Duodenal mucosa (tissue), 2 donors: Measurements from ENCODE around the gene HMCN2.
"Not testable (repeated sequence)": the region's sequence is repeated elsewhere in the genome, so short reads cannot be mapped to it uniquely, and the experiment has no call there.

Source experiments
- H3K27ac ChIP-seq: one replicate; pipeline ENCODE4 v1.7.0; 2013; ENCODE audit warnings: low read depth, low read length
- H3K27me3 ChIP-seq, 2 donors: one replicate each; pipeline ENCODE4 v1.7.0; 2013; ENCODE audit warnings: low read length in 2 of 2, control low read depth in 1 of 2; ENCODE audit not compliant: insufficient read depth in 2 of 2, control insufficient read depth in 1 of 2
- H3K36me3 ChIP-seq, 2 donors: one replicate each; pipeline ENCODE4 v1.7.0; 2013; ENCODE audit warnings: low read length in 2 of 2, control low read depth in 1 of 2; ENCODE audit not compliant: insufficient read depth in 2 of 2, control insufficient read depth in 1 of 2
- H3K4me1 ChIP-seq, 2 donors: one replicate each; pipeline ENCODE4 v1.7.0; 2013; ENCODE audit warnings: low read length in 2 of 2, control low read depth in 1 of 2; ENCODE audit not compliant: insufficient read depth in 2 of 2, control insufficient read depth in 1 of 2
- H3K4me3 ChIP-seq, 2 donors: one replicate each; pipeline ENCODE4 v1.7.0; 2013; ENCODE audit warnings: low read length in 2 of 2, low read depth in 1 of 2
- H3K9ac ChIP-seq, 2 donors: one replicate each; pipeline ENCODE4 v1.7.0; 2013; ENCODE audit warnings: low read length in 2 of 2, low read depth in 1 of 2
- H3K9me3 ChIP-seq, 2 donors: one replicate each; pipeline ENCODE4 v1.7.0; 2013; ENCODE audit warnings: low read length in 2 of 2, control low read depth in 1 of 2; ENCODE audit not compliant: control insufficient read depth in 1 of 2

The HMCN2 gene

DNA sequence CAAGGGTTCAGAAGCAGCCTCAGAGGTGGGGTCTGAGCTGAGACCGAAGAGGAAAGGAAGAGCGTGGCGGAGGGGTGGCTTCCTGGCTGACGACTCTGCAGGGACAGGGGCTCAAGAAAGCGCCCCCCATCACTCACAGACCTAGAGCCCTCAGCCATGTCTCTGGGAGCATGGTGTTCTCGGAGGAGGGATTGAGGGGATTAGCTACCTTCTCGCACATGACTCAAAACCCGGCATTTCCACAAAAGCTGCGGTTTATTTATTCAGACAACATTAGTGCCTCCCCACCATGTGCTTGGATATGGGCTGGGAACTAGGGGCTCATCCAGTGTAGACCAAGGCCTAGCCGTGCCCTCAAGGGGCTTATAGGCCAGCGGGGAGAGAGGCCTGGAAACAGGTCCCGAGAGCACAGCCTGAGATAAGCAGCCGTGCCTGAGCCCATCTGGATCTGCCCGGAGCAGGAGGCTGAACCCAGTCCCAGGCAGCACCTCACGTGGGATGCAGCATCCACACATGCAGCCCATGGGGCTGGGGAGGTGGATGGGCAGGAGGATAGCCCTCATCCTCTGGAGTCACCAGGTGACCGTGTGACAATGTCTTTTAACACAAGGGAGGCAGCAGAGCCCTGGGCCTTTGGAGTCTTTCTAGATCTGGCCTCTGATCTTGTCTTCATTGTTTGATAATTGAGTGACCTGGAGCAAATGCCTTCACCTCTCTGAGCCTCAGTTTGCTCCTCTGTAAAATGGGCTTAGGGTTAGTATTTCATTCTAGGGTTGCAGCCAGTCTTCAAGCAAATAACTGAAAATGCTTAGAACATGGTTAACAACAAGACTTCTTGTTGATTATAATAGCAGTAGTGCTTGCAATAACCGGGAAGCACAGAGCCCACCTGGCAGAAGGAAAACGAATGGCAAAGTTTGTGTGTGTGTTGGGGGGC lies 878 bp upstream of the HMCN2 start:
- Histone ChIP-seq H3K4me3 (no peak overlapping the region), H3K9me3 (no peaks in the 10 kb centered on the region), H3K4me1 (peaks cover 0 to 5% of the 10 kb centered on the region in 2 donors), H3K9ac (no peak overlapping the region), H3K27me3 (peaks cover 49 to 54% of the 10 kb centered on the region in 2 donors), H3K36me3 (no peaks in the 10 kb centered on the region), H3K27ac (peak overlapping the region; percentile 10)

DNA sequence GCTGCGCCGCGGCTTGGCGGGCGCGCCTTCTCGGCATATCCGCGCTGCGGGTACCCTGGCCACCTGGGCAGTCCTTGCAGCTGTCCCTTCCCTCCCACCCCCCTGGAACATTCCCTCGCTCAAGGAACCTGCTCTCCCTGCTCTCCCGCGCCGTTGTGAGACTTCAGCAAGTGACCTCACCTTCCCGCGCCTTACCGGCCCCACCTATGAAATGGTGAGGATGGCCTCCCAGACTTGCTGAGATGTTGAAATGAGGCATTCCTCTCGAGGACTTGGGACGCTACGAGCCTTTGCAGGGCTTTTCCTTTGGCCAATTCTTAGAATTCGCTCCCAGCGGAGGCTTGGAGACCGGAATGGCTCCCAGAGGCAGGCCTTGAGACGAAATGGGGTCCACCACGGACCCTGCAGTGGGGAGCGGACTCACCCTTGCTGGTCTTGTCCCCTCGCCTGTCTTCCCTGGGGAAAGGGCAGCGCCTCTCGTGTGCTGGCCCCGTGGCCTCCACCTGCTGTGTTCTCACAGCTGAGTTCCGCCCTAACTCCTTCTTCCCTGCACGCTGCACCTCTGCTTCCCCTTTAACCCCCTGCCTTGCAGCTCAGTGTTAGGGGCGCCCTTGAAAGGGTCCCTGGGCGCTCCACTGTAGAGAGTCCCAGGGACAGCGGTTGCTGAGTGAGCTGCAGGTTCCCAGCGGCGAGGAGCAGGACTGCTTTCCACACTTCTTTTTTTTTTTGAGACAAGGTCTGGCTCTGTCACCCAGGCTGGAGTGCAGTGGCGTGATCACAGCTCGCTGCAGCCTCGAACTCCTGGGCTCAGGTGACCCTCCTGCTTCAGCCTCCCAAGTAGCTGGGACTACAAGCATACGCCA lies 907 bp downstream of the HMCN2 start:
- H3K36me3 ChIP-seq, result no peaks in the 10 kb centered on the region
- peaks cover 48 to 49% of the 10 kb centered on the region in 2 donors for H3K27me3 ChIP-seq
- H3K27ac ChIP-seq, result no peak overlapping the region
- H3K9me3 ChIP-seq, result no peaks in the 10 kb centered on the region
- H3K4me3 ChIP-seq, result peak overlapping the region in 1 of 2 donors; percentile 45
- H3K4me1 ChIP-seq, result peaks cover 0 to 5% of the 10 kb centered on the region in 2 donors
- no peak overlapping the region for H3K9ac ChIP-seq

DNA sequence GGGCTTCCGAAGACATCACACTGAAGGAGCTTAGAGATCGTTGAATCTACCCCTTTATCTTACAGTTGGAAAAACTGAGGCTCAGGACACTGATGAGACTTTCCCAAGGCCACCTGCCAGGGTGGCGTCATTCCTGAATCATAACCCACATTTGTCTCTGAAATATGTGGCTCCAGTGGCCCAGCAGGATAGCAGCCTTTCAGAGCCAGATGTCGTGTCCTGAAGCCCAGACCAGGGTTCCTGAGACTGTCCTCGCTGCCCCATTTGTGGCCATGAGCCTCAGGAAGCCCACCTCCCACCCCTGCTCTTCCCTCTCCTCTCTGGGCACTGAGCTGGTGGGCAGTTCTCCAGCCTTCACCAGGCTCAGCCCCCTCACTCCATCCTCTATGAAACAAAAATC lies 2.4 kb downstream of the HMCN2 start:
- Histone ChIP-seq H3K9ac (peak overlapping the region in 1 of 2 donors; percentile 47), H3K4me3 (no peak overlapping the region)

DNA sequence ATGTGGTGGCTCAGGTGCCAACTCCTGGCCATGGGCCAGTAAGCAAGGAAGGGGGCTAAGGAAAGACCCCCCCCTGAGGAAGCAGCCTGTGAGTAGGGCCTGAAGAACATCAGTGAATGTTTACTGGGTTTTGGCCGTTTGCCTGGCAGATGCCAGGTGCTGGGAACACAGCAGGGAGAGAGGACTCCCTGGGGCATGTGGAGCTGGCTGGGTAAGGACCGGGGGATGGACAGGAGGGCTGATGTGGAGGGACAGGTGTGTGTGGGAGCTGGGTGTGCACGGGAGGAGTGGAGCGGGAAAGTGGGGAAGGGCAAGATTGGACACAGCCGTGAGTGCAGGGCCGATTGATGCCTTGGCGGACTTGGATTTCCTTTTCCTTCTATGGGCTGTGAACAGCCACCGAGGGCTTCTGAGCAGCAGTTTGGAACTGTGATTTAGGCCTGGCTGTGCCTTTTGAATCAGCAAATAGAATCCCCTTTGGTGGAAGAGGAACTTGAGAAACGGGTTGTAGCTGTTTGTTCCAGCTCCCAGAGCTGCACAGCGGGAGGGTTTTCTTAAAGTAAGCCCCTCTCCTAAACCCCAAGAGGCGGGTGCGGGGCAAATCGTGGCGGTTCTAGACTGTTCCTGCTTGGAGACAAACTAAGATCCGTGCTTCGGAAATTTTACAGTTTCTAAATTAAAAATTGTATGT lies 3.1 kb downstream of the HMCN2 start:
- peaks cover 34 to 40% of the 10 kb centered on the region in 2 donors for H3K27me3 ChIP-seq
- H3K4me1 ChIP-seq, result peaks cover 0 to 5% of the 10 kb centered on the region in 2 donors
- no peaks in the 10 kb centered on the region for H3K36me3 ChIP-seq
- H3K9me3 ChIP-seq, result no peaks in the 10 kb centered on the region
- no peak overlapping the region for H3K27ac ChIP-seq
- H3K9ac ChIP-seq, result peak overlapping the region in 1 of 2 donors; percentile 47
- H3K4me3 ChIP-seq, result peak overlapping the region in 1 of 2 donors; percentile 32

More for the DNA sequence above, 2.4 kb downstream of the HMCN2 start:
- Histone ChIP-seq H3K27ac (no peak overlapping the region), H3K9me3 (no peaks in the 10 kb centered on the region), H3K4me1 (peaks cover 0 to 5% of the 10 kb centered on the region in 2 donors), H3K27me3 (peaks cover 42 to 46% of the 10 kb centered on the region in 2 donors), H3K36me3 (no peaks in the 10 kb centered on the region)

DNA sequence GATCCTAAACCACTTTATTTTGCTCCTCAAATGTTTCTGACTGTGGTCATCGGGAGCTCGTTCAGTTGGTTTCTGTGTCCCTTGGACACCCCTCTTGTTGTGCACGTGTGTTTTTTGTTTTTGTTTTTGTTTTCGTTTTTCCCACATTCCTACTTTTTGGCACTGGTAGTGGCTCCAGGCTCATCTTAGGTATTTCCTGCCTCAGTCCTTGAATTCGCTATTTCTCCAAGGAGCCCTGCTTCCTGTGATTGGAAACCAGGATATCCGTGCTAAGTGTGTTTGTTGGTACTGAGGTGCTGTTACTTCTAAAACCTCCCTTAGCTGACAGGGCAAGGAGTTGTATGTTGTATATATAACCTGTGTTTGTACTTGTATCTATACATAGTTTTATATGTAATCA lies 5.9 kb downstream of the HMCN2 start:
- no peak overlapping the region for H3K27ac ChIP-seq
- no peaks in the 10 kb centered on the region for H3K4me1 ChIP-seq
- no peak overlapping the region for H3K4me3 ChIP-seq
- H3K36me3 ChIP-seq, result no peaks in the 10 kb centered on the region
- H3K27me3 ChIP-seq, result peaks cover 12 to 22% of the 10 kb centered on the region in 2 donors
- H3K9me3 ChIP-seq, result no peaks in the 10 kb centered on the region
- no peak overlapping the region for H3K9ac ChIP-seq

DNA sequence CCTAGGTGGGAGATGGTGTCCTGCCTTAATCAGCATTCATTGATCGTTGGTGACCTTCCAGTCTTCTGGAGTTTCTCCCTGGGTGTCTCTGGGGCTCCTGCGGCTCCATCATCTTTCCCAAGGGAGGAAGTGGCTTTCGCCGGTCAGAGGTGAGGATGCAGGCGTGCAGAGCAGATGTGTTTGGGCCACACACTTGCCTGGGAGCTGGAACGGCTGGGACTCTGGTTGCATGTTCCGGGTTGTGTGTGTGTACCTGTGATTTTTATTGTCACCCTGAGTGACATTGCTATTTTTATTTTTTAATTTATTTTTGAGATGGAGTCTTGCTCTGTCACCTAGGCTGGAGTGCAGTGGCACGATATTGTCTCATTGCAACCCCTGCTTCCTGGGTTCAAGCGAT lies 9.6 kb downstream of the HMCN2 start:
- Histone ChIP-seq H3K9ac (no peak overlapping the region), H3K27ac (no peak overlapping the region), H3K4me1 (no peaks in the 10 kb centered on the region), H3K36me3 (no peaks in the 10 kb centered on the region), H3K4me3 (no peak overlapping the region), H3K9me3 (no peaks in the 10 kb centered on the region), H3K27me3 (no peaks in the 10 kb centered on the region)

DNA sequence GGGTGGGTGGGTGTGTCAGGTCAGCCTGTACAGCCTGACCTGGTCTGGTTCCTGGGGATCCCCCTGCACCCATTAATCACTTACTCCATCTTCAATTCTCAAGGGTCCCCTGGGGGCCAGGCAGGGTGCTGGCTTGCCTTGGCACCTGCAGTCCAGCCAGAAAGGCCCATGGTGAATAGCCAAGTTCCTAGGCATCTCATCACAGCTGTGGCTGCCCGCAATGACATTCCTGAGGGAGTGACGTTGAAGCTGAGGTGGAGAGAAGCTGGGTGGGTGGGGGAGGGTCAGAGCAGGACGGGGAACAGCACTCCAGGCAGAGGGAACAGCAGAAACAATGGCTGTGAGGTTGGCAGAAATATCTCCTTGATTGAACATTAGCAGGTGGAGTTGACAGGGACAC lies 10.6 kb downstream of the HMCN2 start:
- Histone ChIP-seq H3K4me1 (no peaks in the 10 kb centered on the region), H3K27me3 (no peaks in the 10 kb centered on the region), H3K36me3 (no peaks in the 10 kb centered on the region), H3K9me3 (no peaks in the 10 kb centered on the region), H3K4me3 (no peak overlapping the region), H3K27ac (no peak overlapping the region), H3K9ac (no peak overlapping the region)

DNA sequence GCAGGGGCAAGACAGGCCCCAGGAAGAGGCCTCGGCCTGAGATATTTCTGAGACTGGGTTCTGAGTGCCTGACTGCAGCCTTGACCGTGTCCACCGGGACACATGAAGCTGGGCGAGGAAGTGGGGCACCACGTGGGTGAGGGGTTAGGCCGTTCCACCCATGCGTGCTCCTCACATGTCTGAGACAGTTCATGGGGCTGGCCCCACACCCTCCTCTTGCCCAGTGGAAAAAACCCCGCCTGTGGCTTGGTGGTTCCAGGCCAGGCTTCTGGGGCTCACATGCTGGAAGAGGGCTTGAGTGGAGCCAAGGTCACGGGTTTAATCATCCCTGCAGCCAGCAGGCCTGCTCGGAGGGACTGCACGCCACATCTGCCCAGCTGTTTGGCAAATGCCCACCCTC lies 11.4 kb downstream of the HMCN2 start:
- Histone ChIP-seq H3K4me3 (no peak overlapping the region), H3K9me3 (no peaks in the 10 kb centered on the region), H3K27ac (no peak overlapping the region), H3K4me1 (no peaks in the 10 kb centered on the region), H3K9ac (no peak overlapping the region), H3K36me3 (no peaks in the 10 kb centered on the region), H3K27me3 (no peaks in the 10 kb centered on the region)

DNA sequence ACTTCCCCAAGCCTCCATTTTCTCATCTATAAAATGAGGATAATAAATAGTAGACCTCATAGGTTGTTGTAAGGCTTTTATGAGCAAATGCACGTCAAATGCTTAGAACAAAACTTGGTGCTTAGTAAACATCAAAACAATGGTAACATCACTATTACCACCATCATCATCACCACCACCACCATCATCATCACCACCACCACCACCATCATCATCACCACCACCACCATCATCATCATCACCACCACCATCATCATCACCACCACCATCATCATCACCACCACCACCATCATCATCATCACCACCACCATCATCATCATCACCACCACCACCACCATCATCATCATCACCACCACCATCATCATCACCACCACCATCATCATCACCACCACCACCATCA lies 12.0 kb downstream of the HMCN2 start:
- not testable (repeated sequence) for H3K27ac ChIP-seq, H3K4me1 ChIP-seq, H3K4me3 ChIP-seq

More for the DNA sequence above, 12.0 kb downstream of the HMCN2 start:
- not testable (repeated sequence) for H3K36me3 ChIP-seq, H3K27me3 ChIP-seq, H3K9ac ChIP-seq, H3K9me3 ChIP-seq
